SJSA1 (cell line): ENCODE results near the gene PDLIM5. TPM values are rescaled to one million over a fixed set of nuclear protein-coding genes. Genes with fewer than 3 reads are reported as not detected.
"Not testable (repeated sequence)": the region's sequence is repeated elsewhere in the genome, so short reads cannot be mapped to it uniquely, and the experiment has no call there.

Source experiments
- DNase-seq, 2 experiments: peaks; one replicate each; pipeline ENCODE4 v3.0.0-alpha.2; 2015 to 2020; ENCODE audit warnings: low spot score in 2 of 2, low read depth in 1 of 2
- H3K27ac ChIP-seq: fragments of 250-450 bp; sonication (Bioruptor Pico); 2 replicates; pipeline ENCODE4 v1.5.1; 2020; ENCODE audit warnings: mild to moderate bottlenecking, moderate library complexity
- H3K27me3 ChIP-seq: fragments of 250-450 bp; sonication (Bioruptor Pico); replicated peaks from 2 replicates; pipeline ENCODE4 v1.5.1; 2020; ENCODE audit warnings: mild to moderate bottlenecking, moderate library complexity
- H3K36me3 ChIP-seq: fragments of 250-450 bp; sonication (Bioruptor Pico); 2 replicates; pipeline ENCODE4 v1.5.1; 2020; ENCODE audit warnings: mild to moderate bottlenecking
- H3K4me1 ChIP-seq: fragments of 250-450 bp; sonication (Bioruptor Pico); replicated peaks from 2 replicates; pipeline ENCODE4 v1.6.1; 2021; ENCODE audit warnings: mild to moderate bottlenecking
- H3K4me3 ChIP-seq: fragments of 250-450 bp; sonication (Bioruptor Pico); 2 replicates; pipeline ENCODE4 v1.5.1; 2020; ENCODE audit warnings: mild to moderate bottlenecking
- H3K9me3 ChIP-seq: fragments of 250-450 bp; sonication (Bioruptor Pico); replicated peaks from 2 replicates; pipeline ENCODE4 v1.5.1; 2020; ENCODE audit warnings: mild to moderate bottlenecking
- total RNA-seq: library from RNA; depleted of rRNA; stranded (reverse); fragments of >200 nt; shearing (Covaris generic); gene quantifications from 2 replicates; pipeline ENCODE4 v1.2.3, GENCODE V29; 2014; rRNA removed

PDLIM5 gene
- total RNA-seq, result 84.2 and 133 TPM in 2 replicates

- peak within 1 kb of the TSS; percentile 53 for H3K27ac ChIP-seq
- H3K27me3 ChIP-seq, result no peaks in the 10 kb centered on the region
- H3K4me3 ChIP-seq, result peak within 1 kb of the TSS; percentile 92
- H3K4me1 ChIP-seq, result peaks cover 32% of the 10 kb centered on the region
- peak; percentile 89 to 90 for DNase-seq
- no peaks in the 10 kb centered on the region for H3K9me3 ChIP-seq
- peaks cover 20% of the 10 kb centered on the region for H3K36me3 ChIP-seq
Measured at GRCh38 chr4:94451695-94452475, at the start of gene PDLIM5. TSS of gene PDLIM5 (plus strand) at chr4:94451942. CDS start at chr4:94455289, 3,347 bp downstream.

GRCh38 chr4:94402439-94402838, 49.3 kb upstream of the PDLIM5 start:
- not testable (repeated sequence) for H3K9me3 ChIP-seq, H3K27ac ChIP-seq, H3K4me3 ChIP-seq, H3K36me3 ChIP-seq, H3K4me1 ChIP-seq, DNase-seq, H3K27me3 ChIP-seq

DNA sequence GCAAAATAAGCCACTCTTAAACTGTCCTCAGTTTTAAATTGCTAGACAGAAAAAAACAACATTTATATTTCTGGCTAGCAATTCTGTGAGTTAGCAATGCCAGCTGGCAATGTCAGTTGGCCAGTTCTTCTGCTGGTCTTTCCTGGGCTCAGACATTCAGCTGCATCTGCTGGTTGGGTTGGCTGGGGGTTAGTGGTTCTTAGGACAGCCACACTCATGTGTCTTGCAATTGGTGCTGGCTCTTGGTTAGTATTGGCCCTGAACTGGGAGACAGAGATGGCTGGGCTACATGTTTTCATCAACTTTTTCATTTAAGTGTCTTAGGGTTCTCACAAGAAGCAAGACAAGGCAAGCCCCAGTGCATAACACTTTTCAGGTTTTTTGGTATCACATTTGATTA, 48.0 kb upstream of the PDLIM5 start:
- DNase-seq, result no peak
- no peaks in the 10 kb centered on the region; the same call in 1 of the 2 replicates for H3K27me3 ChIP-seq
- H3K4me3 ChIP-seq, result no peak overlapping the region
- no peaks in the 10 kb centered on the region for H3K36me3 ChIP-seq
- H3K27ac ChIP-seq, result no peak overlapping the region
- H3K4me1 ChIP-seq, result no peaks in the 10 kb centered on the region
- no peaks in the 10 kb centered on the region for H3K9me3 ChIP-seq

DNA sequence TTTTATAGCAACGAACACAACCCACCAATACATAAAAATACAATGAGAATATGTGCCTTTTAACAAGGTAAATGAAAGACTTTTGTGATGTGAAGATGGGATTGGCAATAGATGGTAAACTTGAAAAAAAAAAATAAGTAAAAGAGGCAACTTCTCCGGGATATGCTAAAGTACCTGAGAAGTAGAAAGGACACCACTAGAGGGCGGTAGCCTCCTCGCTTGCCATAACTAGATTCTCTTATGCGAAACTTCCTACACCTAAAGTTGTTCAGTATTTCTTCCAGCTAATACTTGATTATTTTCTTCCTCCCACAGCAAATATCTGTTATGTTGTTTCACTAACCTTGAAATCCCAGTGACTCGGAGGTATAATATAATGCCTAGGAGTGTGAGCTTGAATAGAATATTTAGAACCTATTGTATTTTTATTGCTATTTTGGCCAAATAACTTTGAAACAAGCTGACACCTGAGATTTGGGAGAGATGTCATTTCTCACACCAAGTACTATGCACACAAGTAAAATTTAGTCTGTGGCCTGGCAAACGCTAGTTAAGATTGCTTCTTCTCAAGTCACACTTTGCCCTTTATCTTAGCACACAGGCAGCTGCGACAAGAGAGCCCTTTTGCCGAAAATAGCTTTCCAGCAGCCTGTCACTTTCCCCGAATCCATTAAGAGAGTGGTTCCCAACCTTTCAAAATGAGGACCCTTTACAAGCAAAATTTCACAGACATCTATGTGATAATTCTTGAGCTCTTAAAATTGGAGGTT, 44.9 kb upstream of the PDLIM5 start:
- H3K9me3 ChIP-seq, result no peaks in the 10 kb centered on the region
- no peaks in the 10 kb centered on the region for H3K27me3 ChIP-seq
- H3K36me3 ChIP-seq, result no peaks in the 10 kb centered on the region
- no peak overlapping the region for H3K27ac ChIP-seq
- no peaks in the 10 kb centered on the region for H3K4me1 ChIP-seq
- no peak overlapping the region for H3K4me3 ChIP-seq
- DNase-seq, result peak; percentile 55 to 63

DNA sequence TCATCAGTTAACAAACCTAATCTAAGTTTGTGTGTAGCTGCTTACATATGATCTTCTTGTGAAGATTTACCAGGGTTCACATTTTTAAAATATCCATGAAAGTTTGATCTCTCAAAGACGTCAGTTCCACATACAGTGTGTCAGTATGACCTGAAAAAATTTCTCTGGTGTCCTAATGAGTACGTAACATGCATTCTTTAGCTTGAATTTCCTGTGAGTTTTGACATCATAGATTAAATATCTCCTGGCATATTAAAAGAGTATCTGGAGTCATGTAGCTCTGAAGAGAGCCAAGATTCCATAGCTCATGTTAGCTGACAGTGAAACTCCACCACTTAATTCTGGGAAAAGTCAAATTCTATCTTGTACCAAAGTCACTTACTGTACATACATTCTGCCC, 43.9 kb upstream of the PDLIM5 start:
- H3K27ac ChIP-seq, result no peak overlapping the region
- no peak overlapping the region for H3K4me3 ChIP-seq
- no peaks in the 10 kb centered on the region for H3K27me3 ChIP-seq
- no peak for DNase-seq
- H3K9me3 ChIP-seq, result no peaks in the 10 kb centered on the region
- no peaks in the 10 kb centered on the region for H3K36me3 ChIP-seq
- H3K4me1 ChIP-seq, result peaks cover 9% of the 10 kb centered on the region

- H3K9me3 ChIP-seq, result no peaks in the 10 kb centered on the region
- H3K4me1 ChIP-seq, result peaks cover 18% of the 10 kb centered on the region
- H3K27me3 ChIP-seq, result no peaks in the 10 kb centered on the region
- DNase-seq, result no peak
- H3K36me3 ChIP-seq, result no peaks in the 10 kb centered on the region
- no peak overlapping the region for H3K27ac ChIP-seq
- H3K4me3 ChIP-seq, result no peak overlapping the region
Measured at GRCh38 chr4:94408549-94409374, 43.0 kb upstream of the PDLIM5 start.

DNA sequence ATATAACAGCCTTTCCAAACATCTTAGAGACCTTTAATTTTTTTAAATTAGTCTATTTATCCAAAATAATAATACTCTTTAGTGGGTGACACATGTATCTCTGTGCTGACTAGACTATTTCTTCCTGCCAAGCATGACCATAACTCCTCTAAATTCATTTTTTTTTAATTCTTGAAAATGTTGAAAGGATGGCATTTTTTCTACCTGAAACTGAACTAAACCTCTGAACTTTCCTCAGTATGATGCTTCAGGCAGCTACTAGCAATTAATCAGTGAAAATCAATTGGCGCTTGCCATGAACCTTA, 42.4 kb upstream of the PDLIM5 start:
- Histone ChIP-seq H3K27ac (no peak overlapping the region), H3K27me3 (no peaks in the 10 kb centered on the region), H3K36me3 (no peaks in the 10 kb centered on the region), H3K9me3 (no peaks in the 10 kb centered on the region), H3K4me3 (no peak overlapping the region), H3K4me1 (peaks cover 19% of the 10 kb centered on the region)
- DNase-seq, result no peak

DNA sequence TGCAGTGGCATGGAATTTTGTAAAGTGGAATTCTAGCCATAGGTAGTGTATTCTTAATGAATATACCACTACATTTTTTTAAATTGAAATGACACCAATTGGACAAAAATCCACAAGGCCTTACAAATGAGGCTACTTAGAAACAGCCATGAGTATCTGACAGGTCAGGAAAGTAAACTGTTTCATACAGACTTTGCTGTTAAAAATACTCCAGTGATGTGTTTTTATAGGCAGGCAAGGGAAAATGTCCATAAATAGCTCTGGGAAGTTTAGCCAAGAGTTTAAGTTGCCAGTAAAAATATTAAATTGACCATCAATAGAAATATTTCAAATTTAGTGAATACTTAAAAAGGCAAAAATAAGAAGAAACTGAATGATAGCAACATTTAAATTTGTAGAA, 41.8 kb upstream of the PDLIM5 start:
- H3K4me3 ChIP-seq, result no peak overlapping the region
- H3K4me1 ChIP-seq, result peaks cover 19% of the 10 kb centered on the region
- H3K36me3 ChIP-seq, result no peaks in the 10 kb centered on the region
- no peak overlapping the region for H3K27ac ChIP-seq
- DNase-seq, result no peak
- no peaks in the 10 kb centered on the region for H3K9me3 ChIP-seq
- H3K27me3 ChIP-seq, result no peaks in the 10 kb centered on the region

- Histone ChIP-seq H3K4me1 (peaks cover 19% of the 10 kb centered on the region), H3K36me3 (no peaks in the 10 kb centered on the region), H3K27ac (no peak overlapping the region), H3K9me3 (no peaks in the 10 kb centered on the region), H3K4me3 (no peak overlapping the region), H3K27me3 (no peaks in the 10 kb centered on the region)
- DNase-seq, result no peak
Measured at GRCh38 chr4:94410678-94411206, 41.0 kb upstream of the PDLIM5 start.

GRCh38 chr4:94411296-94411695, 40.4 kb upstream of the PDLIM5 start:
- Histone ChIP-seq H3K4me1 (peaks cover 19% of the 10 kb centered on the region), H3K9me3 (no peaks in the 10 kb centered on the region), H3K27ac (no peak overlapping the region), H3K4me3 (no peak overlapping the region), H3K36me3 (no peaks in the 10 kb centered on the region), H3K27me3 (no peaks in the 10 kb centered on the region)
- no peak for DNase-seq

DNA sequence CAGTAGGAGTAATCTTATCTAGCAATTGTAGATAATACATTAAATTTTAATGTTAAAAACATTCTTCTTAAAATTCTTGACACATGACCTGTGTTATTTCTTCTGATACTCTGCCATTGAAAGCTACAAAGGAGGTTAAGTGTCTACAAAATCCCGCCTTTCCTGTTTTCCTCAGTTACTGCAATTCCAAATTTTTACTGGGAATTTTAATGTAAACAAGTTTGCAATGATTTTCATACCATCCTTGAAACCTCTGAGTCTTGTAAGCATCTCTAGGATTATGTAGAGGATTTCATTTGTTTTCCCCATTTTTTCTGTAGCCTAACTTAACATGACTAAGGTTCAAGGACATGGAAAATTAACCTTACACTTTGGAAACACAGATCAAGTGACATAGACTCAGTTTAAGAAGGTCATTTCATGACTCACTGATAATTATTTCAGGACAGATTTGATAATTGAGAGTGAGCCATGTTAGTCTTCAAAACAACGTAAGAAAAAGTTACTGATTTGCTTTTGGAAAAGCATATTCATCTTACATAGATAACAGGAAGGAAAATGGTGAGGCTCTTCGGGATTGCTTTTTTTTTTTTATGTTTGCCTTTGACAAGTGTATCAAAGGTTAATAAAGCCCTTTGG, 39.6 kb upstream of the PDLIM5 start:
- Histone ChIP-seq H3K27ac (no peak overlapping the region), H3K4me3 (no peak overlapping the region), H3K4me1 (peaks cover 19% of the 10 kb centered on the region)

DNA sequence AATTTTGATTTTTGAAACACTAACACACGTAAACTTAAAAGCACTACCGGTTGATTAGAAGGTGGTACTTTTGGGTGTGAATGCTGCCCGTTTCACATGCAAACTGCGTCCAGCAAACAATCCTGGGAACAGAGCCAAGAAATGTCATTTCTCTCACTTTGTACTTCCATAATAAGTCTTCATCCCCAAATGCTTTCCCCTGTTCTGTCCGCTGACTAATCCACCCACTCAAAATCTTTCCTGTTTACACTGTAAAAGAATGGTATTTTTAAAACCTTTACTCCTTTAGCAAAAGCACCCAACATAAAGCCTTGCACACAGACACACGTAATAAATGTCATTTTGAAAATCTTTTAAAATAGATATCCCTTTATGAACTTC, 39.1 kb upstream of the PDLIM5 start:
- Histone ChIP-seq H3K4me1 (peaks cover 19% of the 10 kb centered on the region), H3K9me3 (no peaks in the 10 kb centered on the region; the same call in 1 of the 2 replicates), H3K36me3 (no peaks in the 10 kb centered on the region), H3K4me3 (no peak overlapping the region), H3K27ac (no peak overlapping the region), H3K27me3 (no peaks in the 10 kb centered on the region)
- DNase-seq, result peak; percentile 49 to 70

More for the DNA sequence above, 39.6 kb upstream of the PDLIM5 start:
- Histone ChIP-seq H3K36me3 (no peaks in the 10 kb centered on the region), H3K9me3 (no peaks in the 10 kb centered on the region; the same call in 1 of the 2 replicates), H3K27me3 (no peaks in the 10 kb centered on the region)
- peak in 1 of 2 experiments; percentile 11 for DNase-seq
